ENCODE results near the gene SELE.

The SELE gene

GRCh38 chr1:169682071-169682470 lies 51.8 kb downstream of the SELE start:
- DNase-seq (ENCODE audit: low read depth), result no peak

GRCh38 chr1:169681140-169681539 lies 52.7 kb downstream of the SELE start:
- DNase-seq (ENCODE audit: low read depth), result no peak

- DNase-seq (ENCODE audit: low read depth), result no peak
These were observed 53.4 kb downstream of the SELE start for GRCh38 chr1:169680377-169681019.

DNA sequence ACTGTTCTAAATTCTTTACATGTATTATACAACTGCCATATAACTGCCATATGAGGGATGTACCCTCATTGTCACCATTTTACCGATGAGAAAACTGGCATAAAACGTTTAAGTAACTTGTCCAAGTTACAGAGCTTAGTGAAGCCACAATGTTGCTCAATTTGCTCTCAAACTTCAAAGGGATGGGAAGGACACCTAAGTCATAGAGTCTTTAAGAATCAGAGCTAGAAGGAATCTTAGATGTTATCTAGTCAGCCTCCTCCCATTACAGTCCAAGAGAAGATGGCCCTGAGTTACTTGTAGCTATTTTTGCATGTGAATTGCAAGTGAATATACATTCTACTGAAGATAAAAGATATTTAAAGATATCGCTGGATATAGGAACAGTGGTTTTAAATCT lies 54.2 kb downstream of the SELE start:
- DNase-seq (ENCODE audit: low read depth), result no peak

- DNase-seq (ENCODE audit: low read depth), result peak; percentile 63
These were observed 57.9 kb downstream of the SELE start for GRCh38 chr1:169676001-169676400.
